Right kidney (tissue), 1 donor: ENCODE results near the gene INF2.

Experiments
- DNase-seq: peaks from one replicate; pipeline ENCODE4 v3.0.0-alpha.2; 2016

INF2 gene

DNA sequence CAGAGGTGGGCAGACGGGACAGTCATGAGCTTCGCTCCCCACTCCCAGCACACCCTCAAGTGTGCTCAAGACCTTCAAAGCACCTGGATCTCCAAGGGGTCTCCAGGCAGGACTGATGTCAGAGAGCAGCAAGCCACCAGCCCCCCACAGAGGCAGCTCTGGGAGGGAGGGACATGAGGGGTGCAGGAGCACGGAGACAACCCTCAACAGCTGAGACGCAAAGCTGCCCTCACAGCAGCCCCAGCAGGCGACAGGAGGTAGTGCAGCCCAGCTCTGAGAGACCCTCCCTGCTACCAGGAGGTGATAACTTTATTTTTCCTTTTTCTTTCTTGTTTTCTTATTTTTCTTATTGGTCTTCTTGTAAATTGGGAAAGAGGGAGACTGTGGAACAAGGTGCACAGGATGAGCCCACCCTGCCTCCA is 81.4 kb downstream of the INF2 start:
- no peak for DNase-seq

DNA sequence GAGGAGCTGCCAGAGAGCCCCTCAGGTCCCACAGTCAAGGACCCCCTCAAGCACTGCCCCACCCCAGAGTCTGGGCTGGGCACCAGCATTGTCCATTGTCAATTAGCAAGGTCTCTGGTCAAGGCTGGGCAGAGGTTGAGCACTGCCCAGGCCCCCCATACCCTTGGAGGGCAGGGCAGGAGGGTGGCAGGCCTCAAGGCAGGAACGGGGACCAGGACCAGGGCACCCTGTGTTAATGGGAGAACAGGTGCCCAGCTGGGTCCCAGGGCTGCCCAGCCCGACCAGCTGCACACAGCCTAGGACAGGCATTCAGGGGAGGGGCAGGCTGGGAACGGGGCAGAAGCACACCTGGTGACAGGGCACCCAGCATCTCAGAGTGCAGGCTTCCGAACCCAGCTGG is 82.0 kb downstream of the INF2 start:
- no peak for DNase-seq
